ENCODE data around the gene DBNL. TPM values are rescaled to one million over a fixed set of nuclear protein-coding genes. Genes with fewer than 3 reads are reported as not detected.
"Not testable (repeated sequence)": the region's sequence is repeated elsewhere in the genome, so short reads cannot be mapped to it uniquely, and the experiment has no call there.

DBNL gene
- total and polyA plus RNA-seq, 2 of the 13 experiments (the other 11 are each of a cell fraction or from before 2014, with no cell fraction given), result 20.8 to 35.1 TPM

- FAIRE-seq; H2AFZ ChIP-seq (ENCODE audit: low read length); H3K27ac ChIP-seq (ENCODE audit: extremely low read length, insufficient read depth, low read length); TF ChIP-seq SOX13 (CRISPR knock-in tag; conservative IDR thresholded peaks at IDR 0.05 in 1 of 2, IDR thresholded peaks at IDR 0.05 in 1 of 2); SOX6 (IDR thresholded peaks at IDR 0.05); LCORL (IDR thresholded peaks at IDR 0.05): not testable (repeated sequence)
- TF ChIP-seq SAP130 (CRISPR knock-in tag; IDR thresholded peaks at IDR 0.05; ENCODE audit: low read depth) (peak; percentile 92), ZBTB20 (CRISPR knock-in tag; IDR thresholded peaks at IDR 0.05; ENCODE audit: borderline replicate concordance, low read depth) (peak; percentile 57; the same call in 1 of the 2 replicates), GABPA (IDR thresholded peaks at IDR 0.05; ENCODE audit: low read depth, low read length) (peak; percentile 33; the same call in 1 of the 2 replicates), GABPA (CRISPR knock-in tag; IDR thresholded peaks at IDR 0.05; ENCODE audit: low read depth) (peak; percentile 57), SOX13 (IDR thresholded peaks at IDR 0.05) (0 out of 2 replicates have a peak, but pooled peaks have one; percentile 33), SOX6 (CRISPR knock-in tag; IDR thresholded peaks at IDR 0.05) (peak; percentile 72), MIER3 (CRISPR knock-in tag; IDR thresholded peaks at IDR 0.05; ENCODE audit: borderline replicate concordance) (0 out of 2 replicates have a peak, but pooled peaks have one; percentile 23), LCORL (CRISPR knock-in tag; IDR thresholded peaks at IDR 0.05) (peak; percentile 74), FOXO1 (CRISPR knock-in tag; IDR thresholded peaks at IDR 0.05) (peak; percentile 71; the same call in 1 of the 2 replicates), MED1 (CRISPR knock-in tag; IDR thresholded peaks at IDR 0.05) (peak; percentile 48), ARID5B (CRISPR knock-in tag; IDR thresholded peaks at IDR 0.05) (peak; percentile 40; the same call in 1 of the 2 replicates), ATF7 (IDR thresholded peaks at IDR 0.05) (peak; percentile 41; the same call in 1 of the 2 replicates), ATF7 (CRISPR knock-in tag; IDR thresholded peaks at IDR 0.05) (peak; percentile 39; the same call in 1 of the 2 replicates)
- TF ChIP-seq, protein P1, sequence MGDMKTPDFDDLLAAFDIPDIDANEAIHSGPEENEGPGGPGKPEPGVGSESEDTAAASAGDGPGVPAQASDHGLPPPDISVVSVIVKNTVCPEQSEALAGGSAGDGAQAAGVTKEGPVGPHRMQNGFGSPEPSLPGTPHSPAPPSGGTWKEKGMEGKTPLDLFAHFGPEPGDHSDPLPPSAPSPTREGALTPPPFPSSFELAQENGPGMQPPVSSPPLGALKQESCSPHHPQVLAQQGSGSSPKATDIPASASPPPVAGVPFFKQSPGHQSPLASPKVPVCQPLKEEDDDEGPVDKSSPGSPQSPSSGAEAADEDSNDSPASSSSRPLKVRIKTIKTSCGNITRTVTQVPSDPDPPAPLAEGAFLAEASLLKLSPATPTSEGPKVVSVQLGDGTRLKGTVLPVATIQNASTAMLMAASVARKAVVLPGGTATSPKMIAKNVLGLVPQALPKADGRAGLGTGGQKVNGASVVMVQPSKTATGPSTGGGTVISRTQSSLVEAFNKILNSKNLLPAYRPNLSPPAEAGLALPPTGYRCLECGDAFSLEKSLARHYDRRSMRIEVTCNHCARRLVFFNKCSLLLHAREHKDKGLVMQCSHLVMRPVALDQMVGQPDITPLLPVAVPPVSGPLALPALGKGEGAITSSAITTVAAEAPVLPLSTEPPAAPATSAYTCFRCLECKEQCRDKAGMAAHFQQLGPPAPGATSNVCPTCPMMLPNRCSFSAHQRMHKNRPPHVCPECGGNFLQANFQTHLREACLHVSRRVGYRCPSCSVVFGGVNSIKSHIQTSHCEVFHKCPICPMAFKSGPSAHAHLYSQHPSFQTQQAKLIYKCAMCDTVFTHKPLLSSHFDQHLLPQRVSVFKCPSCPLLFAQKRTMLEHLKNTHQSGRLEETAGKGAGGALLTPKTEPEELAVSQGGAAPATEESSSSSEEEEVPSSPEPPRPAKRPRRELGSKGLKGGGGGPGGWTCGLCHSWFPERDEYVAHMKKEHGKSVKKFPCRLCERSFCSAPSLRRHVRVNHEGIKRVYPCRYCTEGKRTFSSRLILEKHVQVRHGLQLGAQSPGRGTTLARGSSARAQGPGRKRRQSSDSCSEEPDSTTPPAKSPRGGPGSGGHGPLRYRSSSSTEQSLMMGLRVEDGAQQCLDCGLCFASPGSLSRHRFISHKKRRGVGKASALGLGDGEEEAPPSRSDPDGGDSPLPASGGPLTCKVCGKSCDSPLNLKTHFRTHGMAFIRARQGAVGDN (CRISPR knock-in tag; IDR thresholded peaks at IDR 0.05), result peak; percentile 69
Measured at GRCh38 chr7:44038961-44039558, 5.4 kb upstream of the DBNL start.

More at GRCh38 chr7:44038961-44039558, 5.4 kb upstream of the DBNL start:
- Histone ChIP-seq H3K4me3 (replicated peaks in 1 of 3; ENCODE audit: insufficient read depth in 1 of 3, low read depth in 2 of 3, low read length in 3 of 3) (peak overlapping the region in 2 of 3 experiments; percentile 19 to 48; a peak in 2 of 6 replicates), H3K4me1 (ENCODE audit: insufficient read depth, low read length) (peaks cover 32% of the 10 kb centered on the region), H3K4me2 (ENCODE audit: low read depth, low read length) (peak overlapping the region; percentile 45)
- H4K20me1 ChIP-seq (ENCODE audit: insufficient read depth, low read length); BruUV-seq (replicated peaks); in situ Hi-C loops (cut with HindIII; ENCODE audit: extremely low pct_ligation_motif_present, low pct_unique_long_range_greater_than_20kb); H3K27me3 ChIP-seq (ENCODE audit: control insufficient read depth in 1 of 2, insufficient read depth in 2 of 2, low read length in 2 of 2); H3K79me2 ChIP-seq (ENCODE audit: insufficient read depth, low read length); CTCF ChIA-PET (ENCODE audit: low intra/inter-chr PET ratio, low total read pairs); H3K9ac ChIP-seq (ENCODE audit: insufficient read depth, low read depth, low read length); H3K9me3 ChIP-seq (ENCODE audit: low read length); intact Hi-C loops (cut with micrococcal nuclease; ENCODE audit: unreplicated experiment); H3K36me3 ChIP-seq (replicated peaks in 1 of 2; ENCODE audit: control insufficient read depth in 1 of 2, insufficient read depth in 2 of 2, low read length in 2 of 2): not testable (repeated sequence)
- POLR2A ChIA-PET, result interaction anchor here (0.6 to 0.9 kb wide), 4 partner anchors 17 to 42 kb away, joined by 3 to 4 read pairs (median 3); no protein-coding TSS in a partner anchor
- 12% methylated on average over 12 of the region's 26 CpGs for WGBS (ENCODE audit: low lambda C conversion rate)
- peak; percentile 96 for DNase-seq (ENCODE audit: low spot score)
- peak; percentile 85 for ATAC-seq
